GM12875 (cell line): ENCODE measurements around the gene EFCAB11.
A peak's percentile ranks its signal among the peaks of the same experiment; 100 is the strongest.

Experiments used
- H3K4me3 ChIP-seq: one replicate; pipeline ENCODE4 v1.5.1; 2011; ENCODE audit warnings: low read depth, low read length, control low read depth
- TF ChIP-seq, protein P1 (sequence below): IDR thresholded peaks from 2 replicates; pipeline ENCODE4 v1.5.1; 2011; ENCODE audit warnings: low read depth, mild to moderate bottlenecking, control low read depth, inconsistent platforms, low read length, moderate library complexity, borderline replicate concordance; ENCODE audit not compliant: insufficient read depth

The EFCAB11 gene

DNA sequence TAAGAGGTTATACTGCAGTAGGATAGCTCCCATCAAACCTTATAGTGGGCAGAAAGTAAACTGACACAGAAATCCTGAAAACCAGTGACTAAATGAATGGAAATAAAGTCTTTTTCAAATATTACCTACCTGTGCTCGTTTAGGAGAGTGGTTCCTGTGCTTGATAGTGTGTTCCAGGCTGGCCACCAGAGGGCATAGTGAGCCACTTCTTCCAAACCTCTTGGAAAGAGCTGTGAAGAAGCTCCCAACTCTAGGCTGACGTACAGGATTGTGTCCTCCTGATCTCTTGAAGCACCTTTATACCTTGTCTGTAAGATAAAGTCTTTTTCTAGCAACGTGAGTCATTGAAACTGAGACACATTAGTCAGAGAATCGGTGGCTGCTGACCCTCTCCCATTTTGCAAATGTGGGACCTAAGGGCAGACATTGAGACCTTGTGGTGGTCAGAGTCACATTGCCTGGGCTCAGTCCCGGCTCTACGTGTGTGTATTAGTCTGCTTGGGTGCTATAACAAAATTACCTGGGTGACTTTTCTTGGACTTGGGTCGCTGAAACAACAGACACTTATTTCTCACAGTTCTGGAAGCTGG, 18.8 kb upstream of the EFCAB11 start:
- TF ChIP-seq, protein P1, sequence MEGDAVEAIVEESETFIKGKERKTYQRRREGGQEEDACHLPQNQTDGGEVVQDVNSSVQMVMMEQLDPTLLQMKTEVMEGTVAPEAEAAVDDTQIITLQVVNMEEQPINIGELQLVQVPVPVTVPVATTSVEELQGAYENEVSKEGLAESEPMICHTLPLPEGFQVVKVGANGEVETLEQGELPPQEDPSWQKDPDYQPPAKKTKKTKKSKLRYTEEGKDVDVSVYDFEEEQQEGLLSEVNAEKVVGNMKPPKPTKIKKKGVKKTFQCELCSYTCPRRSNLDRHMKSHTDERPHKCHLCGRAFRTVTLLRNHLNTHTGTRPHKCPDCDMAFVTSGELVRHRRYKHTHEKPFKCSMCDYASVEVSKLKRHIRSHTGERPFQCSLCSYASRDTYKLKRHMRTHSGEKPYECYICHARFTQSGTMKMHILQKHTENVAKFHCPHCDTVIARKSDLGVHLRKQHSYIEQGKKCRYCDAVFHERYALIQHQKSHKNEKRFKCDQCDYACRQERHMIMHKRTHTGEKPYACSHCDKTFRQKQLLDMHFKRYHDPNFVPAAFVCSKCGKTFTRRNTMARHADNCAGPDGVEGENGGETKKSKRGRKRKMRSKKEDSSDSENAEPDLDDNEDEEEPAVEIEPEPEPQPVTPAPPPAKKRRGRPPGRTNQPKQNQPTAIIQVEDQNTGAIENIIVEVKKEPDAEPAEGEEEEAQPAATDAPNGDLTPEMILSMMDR = peak; percentile 82
- no peak overlapping the region for H3K4me3 ChIP-seq

DNA sequence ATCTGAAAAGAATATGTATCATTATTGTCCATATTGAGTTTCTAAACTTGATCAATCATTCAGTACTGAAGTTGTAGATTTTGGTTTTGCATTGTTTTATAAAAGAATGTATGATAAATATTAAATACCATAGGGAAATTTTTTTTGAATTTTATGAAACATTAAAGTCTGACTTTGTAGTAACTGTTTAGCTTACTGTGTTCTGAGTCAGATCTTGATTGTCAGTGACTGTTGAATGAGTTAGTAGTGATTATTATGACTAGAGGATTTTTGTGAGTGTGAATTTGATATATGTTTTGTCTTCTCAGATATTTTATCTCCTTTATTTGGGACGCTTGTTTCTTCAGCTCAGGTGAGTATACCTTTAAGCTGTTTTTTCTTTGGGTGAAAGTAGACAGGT, 11.3 kb upstream of the EFCAB11 start:
- H3K4me3 ChIP-seq = no peak overlapping the region
- TF ChIP-seq, protein P1 = no peak

DNA sequence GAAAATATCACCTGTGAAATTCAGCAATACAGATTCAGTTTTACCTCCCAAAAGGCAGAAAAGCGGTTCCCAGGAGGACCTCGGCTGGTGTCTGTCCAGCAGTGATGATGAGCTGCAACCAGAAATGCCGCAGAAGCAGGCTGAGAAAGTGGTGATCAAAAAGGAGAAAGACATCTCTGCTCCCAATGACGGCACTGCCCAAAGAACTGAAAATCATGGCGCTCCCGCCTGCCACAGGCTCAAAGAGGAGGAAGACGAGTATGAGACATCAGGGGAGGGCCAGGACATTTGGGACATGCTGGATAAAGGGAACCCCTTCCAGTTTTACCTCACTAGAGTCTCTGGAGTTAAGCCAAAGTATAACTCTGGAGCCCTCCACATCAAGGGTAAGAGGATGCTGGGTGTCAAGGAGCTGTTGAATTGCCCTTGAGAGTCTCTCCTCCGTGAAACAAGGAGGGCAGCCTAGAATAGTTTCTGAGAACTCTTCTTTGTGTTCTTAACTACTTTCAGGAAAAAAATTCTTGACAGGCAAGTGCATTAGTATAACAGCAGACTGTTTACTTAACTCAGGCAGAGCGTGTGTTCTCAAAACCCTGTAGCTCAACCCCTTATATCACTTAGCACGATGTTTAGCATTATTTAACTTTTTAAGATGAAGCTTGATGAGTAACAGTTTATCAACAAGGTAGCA, 8.9 kb upstream of the EFCAB11 start:
- TF ChIP-seq, protein P1 = no peak

DNA sequence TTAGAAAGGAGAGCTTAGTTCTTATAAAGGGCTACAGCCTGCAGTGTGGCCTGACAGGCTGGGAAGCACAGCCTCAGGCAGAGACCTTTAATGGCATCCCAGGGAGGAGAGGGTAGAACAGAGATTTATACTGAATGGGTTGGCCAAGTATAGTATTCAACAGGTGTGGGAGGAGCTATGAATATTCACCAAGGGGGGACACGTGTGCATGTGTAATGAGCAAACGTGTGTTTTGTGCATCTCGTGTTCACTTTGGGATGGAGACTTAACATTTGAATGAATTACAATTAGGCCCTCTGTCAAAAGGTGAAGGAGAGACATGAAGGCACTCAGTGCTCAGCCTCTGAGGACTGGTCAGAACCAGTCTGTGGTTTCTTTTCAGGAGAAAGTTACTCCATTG, 6.4 kb upstream of the EFCAB11 start:
- TF ChIP-seq, protein P1 = no peak
- H3K4me3 ChIP-seq = no peak overlapping the region

More for the DNA sequence above, 8.9 kb upstream of the EFCAB11 start:
- no peak overlapping the region for H3K4me3 ChIP-seq

DNA sequence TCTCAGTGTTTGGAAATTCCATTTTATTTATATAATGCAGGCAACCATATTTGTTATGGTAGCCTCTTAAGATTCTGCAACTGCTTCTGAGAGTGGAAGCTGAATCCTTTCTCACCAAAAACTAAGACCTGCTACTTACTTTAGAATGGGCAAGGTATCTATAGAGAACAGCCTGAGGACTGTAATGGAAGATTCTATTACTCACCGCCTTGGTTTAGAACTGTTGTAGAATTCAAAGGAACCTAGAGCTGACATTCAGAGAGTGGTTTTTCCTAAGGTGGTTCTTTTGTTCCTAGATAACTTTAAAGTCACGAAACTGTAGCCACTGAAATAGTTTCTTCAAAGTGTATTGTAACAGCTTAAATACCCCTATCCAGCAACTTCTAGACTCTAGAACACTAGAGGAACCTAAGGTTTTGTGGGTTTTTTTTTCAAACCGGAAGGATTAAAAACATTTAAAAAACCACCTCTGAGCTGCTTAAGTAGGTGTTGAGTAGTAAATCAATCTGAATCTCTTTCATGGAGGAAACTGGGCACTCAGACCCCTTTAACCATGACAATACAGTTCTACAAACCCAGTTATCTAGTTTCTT, 5.4 kb upstream of the EFCAB11 start:
- TF ChIP-seq, protein P1 = no peak
- H3K4me3 ChIP-seq = no peak overlapping the region

DNA sequence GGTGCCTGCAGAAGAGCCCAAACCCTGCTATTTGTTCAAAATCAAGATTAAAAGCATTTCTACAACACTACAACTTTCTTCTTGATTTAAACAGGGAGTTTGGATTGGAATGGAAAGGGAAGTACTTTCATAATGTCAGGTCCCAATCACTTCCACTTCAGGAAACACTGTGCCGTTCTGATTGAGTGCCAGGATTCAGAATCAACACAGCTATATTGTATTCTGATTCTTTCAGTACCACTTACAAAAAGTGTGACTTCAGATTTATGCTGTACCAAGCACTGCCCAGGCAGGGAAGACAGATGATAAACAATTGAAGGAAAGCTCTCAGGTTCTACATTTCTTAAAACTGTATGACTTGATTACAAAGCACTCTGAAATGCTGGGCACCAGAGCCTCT, 4.4 kb upstream of the EFCAB11 start:
- H3K4me3 ChIP-seq = no peak overlapping the region
- TF ChIP-seq, protein P1 = no peak

DNA sequence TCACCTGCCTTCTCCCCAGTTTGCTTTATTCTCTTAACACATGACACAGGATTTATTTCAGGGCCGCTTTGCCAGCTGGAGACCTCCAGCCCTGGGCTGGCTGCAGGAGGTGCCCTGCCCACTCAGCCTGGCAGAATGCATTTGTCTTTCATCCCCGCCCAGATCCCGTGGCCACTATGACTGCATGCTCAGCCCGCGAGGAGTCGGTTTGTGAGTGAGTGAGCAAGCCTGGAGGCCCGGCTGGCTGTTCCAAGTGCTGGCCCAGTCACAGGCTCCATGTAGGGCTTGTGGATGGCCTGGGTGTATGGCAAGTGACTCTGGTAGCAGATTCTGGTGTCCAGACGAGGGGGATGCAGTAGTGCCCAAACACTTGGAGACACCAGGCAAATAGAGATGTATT, 3.3 kb upstream of the EFCAB11 start:
- TF ChIP-seq, protein P1 = no peak
- H3K4me3 ChIP-seq = no peak overlapping the region
